Uterus (tissue), 2 donors: Measurements from ENCODE around the gene DOC2B.
"Not testable (repeated sequence)": the region's sequence is repeated elsewhere in the genome, so short reads cannot be mapped to it uniquely, and the experiment has no call there.

Experiments used
- POLR2A ChIP-seq, 2 donors: fragments of 450-650 bp; IDR thresholded peaks; one replicate each; pipeline ENCODE4 v1.6.1; 2016; ENCODE audit warnings: antibody characterized with exemption in 2 of 2, mild to moderate bottlenecking in 1 of 2, moderate library complexity in 1 of 2
- TF ChIP-seq, protein P1 (sequence below), 4 experiments: fragments of 200-600 bp in 2 of 4; fragments of 450-650 bp in 2 of 4; sonication (generic) in 2 of 4; IDR thresholded peaks; one replicate each; pipeline ENCODE4 v1.5.1; 2016 to 2019; ENCODE audit warnings: antibody characterized with exemption in 4 of 4, mild to moderate bottlenecking in 2 of 4, moderate library complexity in 1 of 4

DNA sequence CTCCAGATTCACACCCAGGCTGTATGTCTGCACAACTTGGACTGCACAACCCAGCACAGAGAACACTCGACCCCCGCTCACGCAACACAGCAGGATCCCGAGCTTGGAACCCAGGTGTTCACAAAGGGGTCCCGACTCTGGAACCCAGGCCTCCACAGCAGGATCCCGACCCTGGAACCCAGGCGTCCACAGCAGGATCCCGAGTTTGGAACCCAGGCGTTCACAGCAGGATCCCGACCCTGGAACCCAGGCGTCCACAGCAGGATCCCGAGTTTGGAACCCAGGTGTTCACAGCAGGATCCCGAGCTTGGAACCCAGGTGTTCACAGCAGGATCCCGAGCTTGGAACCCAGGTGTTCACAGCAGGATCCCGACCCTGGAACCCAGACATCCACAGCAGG lies 16.8 kb upstream of the DOC2B start:
- TF ChIP-seq, protein P1, sequence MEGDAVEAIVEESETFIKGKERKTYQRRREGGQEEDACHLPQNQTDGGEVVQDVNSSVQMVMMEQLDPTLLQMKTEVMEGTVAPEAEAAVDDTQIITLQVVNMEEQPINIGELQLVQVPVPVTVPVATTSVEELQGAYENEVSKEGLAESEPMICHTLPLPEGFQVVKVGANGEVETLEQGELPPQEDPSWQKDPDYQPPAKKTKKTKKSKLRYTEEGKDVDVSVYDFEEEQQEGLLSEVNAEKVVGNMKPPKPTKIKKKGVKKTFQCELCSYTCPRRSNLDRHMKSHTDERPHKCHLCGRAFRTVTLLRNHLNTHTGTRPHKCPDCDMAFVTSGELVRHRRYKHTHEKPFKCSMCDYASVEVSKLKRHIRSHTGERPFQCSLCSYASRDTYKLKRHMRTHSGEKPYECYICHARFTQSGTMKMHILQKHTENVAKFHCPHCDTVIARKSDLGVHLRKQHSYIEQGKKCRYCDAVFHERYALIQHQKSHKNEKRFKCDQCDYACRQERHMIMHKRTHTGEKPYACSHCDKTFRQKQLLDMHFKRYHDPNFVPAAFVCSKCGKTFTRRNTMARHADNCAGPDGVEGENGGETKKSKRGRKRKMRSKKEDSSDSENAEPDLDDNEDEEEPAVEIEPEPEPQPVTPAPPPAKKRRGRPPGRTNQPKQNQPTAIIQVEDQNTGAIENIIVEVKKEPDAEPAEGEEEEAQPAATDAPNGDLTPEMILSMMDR (IDR thresholded peaks at IDR 0.05): not testable (repeated sequence)
- not testable (repeated sequence) for TF ChIP-seq POLR2A (IDR thresholded peaks at IDR 0.05)
